Esophagus squamous epithelium (tissue), 4 donors: ENCODE results near the gene MCL1.
"Not testable (repeated sequence)": the region's sequence is repeated elsewhere in the genome, so short reads cannot be mapped to it uniquely, and the experiment has no call there.

Source experiments
- POLR2A ChIP-seq, 4 donors: fragments of 450-650 bp; IDR thresholded peaks; one replicate each; pipeline ENCODE4 v1.6.1; 2017; ENCODE audit warnings: antibody characterized with exemption in 4 of 4, mild to moderate bottlenecking in 4 of 4, moderate library complexity in 3 of 4
- TF ChIP-seq, protein P1 (sequence below), 6 experiments: fragments of 450-650 bp in 4 of 6; fragments of 200-600 bp in 2 of 6; sonication (generic) in 2 of 6; IDR thresholded peaks; one replicate each; pipeline ENCODE4 v1.5.1; 2016 to 2019; ENCODE audit warnings: antibody characterized with exemption in 6 of 6, mild to moderate bottlenecking in 4 of 6, moderate library complexity in 4 of 6

DNA sequence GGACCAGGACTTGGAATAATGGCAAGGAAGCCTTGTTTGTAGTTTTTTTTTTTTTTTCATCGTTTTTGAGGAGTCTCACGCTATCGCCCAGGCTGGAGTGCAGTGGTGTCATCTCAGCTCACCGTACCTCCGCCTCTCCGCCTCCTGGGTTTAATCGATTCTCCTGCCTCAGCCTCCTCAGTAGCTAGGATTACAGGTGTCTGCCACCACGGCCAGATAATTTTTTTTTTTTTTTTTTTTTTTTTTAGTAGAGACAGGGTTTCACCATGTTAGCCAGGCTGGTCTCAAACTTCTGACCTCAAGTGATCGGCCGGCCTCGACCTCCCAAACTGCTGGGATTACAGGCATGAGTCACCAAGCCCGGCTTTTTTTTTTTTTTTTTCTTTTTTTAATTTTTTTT, 23.0 kb upstream of the MCL1 start:
- TF ChIP-seq, protein P1, sequence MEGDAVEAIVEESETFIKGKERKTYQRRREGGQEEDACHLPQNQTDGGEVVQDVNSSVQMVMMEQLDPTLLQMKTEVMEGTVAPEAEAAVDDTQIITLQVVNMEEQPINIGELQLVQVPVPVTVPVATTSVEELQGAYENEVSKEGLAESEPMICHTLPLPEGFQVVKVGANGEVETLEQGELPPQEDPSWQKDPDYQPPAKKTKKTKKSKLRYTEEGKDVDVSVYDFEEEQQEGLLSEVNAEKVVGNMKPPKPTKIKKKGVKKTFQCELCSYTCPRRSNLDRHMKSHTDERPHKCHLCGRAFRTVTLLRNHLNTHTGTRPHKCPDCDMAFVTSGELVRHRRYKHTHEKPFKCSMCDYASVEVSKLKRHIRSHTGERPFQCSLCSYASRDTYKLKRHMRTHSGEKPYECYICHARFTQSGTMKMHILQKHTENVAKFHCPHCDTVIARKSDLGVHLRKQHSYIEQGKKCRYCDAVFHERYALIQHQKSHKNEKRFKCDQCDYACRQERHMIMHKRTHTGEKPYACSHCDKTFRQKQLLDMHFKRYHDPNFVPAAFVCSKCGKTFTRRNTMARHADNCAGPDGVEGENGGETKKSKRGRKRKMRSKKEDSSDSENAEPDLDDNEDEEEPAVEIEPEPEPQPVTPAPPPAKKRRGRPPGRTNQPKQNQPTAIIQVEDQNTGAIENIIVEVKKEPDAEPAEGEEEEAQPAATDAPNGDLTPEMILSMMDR (IDR thresholded peaks at IDR 0.05), result not testable (repeated sequence)
- not testable (repeated sequence) for TF ChIP-seq POLR2A (IDR thresholded peaks at IDR 0.05)
